ENCODE measurements around the gene ALDH5A1.

Gene ALDH5A1

GRCh38 chr6:24490948-24491347 lies 3.8 kb upstream of the ALDH5A1 start:
- DNase-seq (ENCODE audit: low spot score) = no peak

GRCh38 chr6:24492475-24492874 lies 2.3 kb upstream of the ALDH5A1 start:
- no peak overlapping the region for H2BK12ac ChIP-seq (ENCODE audit: low read length)
- no peak overlapping the region for H3K4me3 ChIP-seq (ENCODE audit: low read length in 2 of 2)
- no peak overlapping the region for H3K4me2 ChIP-seq (ENCODE audit: insufficient read depth, low read length, poor library complexity, severe bottlenecking)
- H3K9me3 ChIP-seq (replicated peaks in 1 of 2; ENCODE audit: control insufficient read depth in 2 of 2, insufficient read depth in 1 of 2, low read depth in 1 of 2, low read length in 2 of 2) = peaks cover 0 to 4% of the 10 kb centered on the region in 2 donors
- no peak overlapping the region for H3K14ac ChIP-seq (ENCODE audit: low read length)
- H2BK5ac ChIP-seq (ENCODE audit: low read length) = no peak overlapping the region
- H3K9ac ChIP-seq (ENCODE audit: low read depth, low read length, poor library complexity) = no peak overlapping the region
- H2AK5ac ChIP-seq (ENCODE audit: low read depth, low read length) = no peak overlapping the region
- H4K91ac ChIP-seq (ENCODE audit: low read depth, low read length, poor library complexity) = no peak overlapping the region
- DNase-seq (ENCODE audit: low spot score) = no peak
- H4K8ac ChIP-seq (ENCODE audit: low read depth, low read length) = no peak overlapping the region
- no peak overlapping the region for H2BK120ac ChIP-seq (ENCODE audit: low read depth, low read length)
- WGBS, 2 donors (ENCODE audit: extremely low coverage in 2 of 2, insufficient read length in 2 of 2, insufficient replicate concordance in 1 of 2) = no CpG with 5 or more reads among the region's 3 CpGs
- H2AFZ ChIP-seq (ENCODE audit: low read length) = no peak overlapping the region
- no peak overlapping the region for H3K4ac ChIP-seq (ENCODE audit: low read length)
- H3K27me3 ChIP-seq (ENCODE audit: control insufficient read depth in 3 of 3, insufficient read depth in 3 of 3, low read depth in 1 of 3, low read length in 3 of 3) = peaks cover 0 to 4% (median 0%) of the 10 kb centered on the region in 3 experiments
- peaks cover 0 to 7% of the 10 kb centered on the region in 2 donors for H3K36me3 ChIP-seq (replicated peaks in 1 of 2; ENCODE audit: control insufficient read depth in 2 of 2, insufficient read depth in 2 of 2, low read length in 2 of 2)
- H3K23ac ChIP-seq (ENCODE audit: low read depth, low read length, poor library complexity) = no peak overlapping the region
- H3K27ac ChIP-seq (replicated peaks; ENCODE audit: low read length) = no peak overlapping the region
- peaks cover 0 to 1% of the 10 kb centered on the region in 2 donors for H3K4me1 ChIP-seq (ENCODE audit: control insufficient read depth in 2 of 2, insufficient read depth in 1 of 2, low read depth in 1 of 2, low read length in 2 of 2)
- no peak overlapping the region for H3K18ac ChIP-seq (ENCODE audit: low read length)
- H3K79me1 ChIP-seq (ENCODE audit: low read depth, low read length) = peaks cover 3% of the 10 kb centered on the region
- H2BK15ac ChIP-seq (ENCODE audit: low read length) = no peak overlapping the region

More at GRCh38 chr6:24490948-24491347, 3.8 kb upstream of the ALDH5A1 start:
- H2AFZ ChIP-seq (ENCODE audit: low read length) = no peak overlapping the region
- no peak overlapping the region for H3K4me3 ChIP-seq (ENCODE audit: low read length in 2 of 2)
- H3K4me1 ChIP-seq (ENCODE audit: control insufficient read depth in 2 of 2, insufficient read depth in 1 of 2, low read depth in 1 of 2, low read length in 2 of 2) = peaks cover 0 to 1% of the 10 kb centered on the region in 2 donors
- H3K9ac ChIP-seq (ENCODE audit: low read depth, low read length, poor library complexity) = no peak overlapping the region
- no peaks in the 10 kb centered on the region for H3K36me3 ChIP-seq (replicated peaks in 1 of 2; ENCODE audit: control insufficient read depth in 2 of 2, insufficient read depth in 2 of 2, low read length in 2 of 2)
- H3K27ac ChIP-seq (replicated peaks; ENCODE audit: low read length) = no peak overlapping the region
- H3K4ac ChIP-seq (ENCODE audit: low read length) = no peak overlapping the region
- H2BK15ac ChIP-seq (ENCODE audit: low read length) = no peak overlapping the region
- H2BK120ac ChIP-seq (ENCODE audit: low read depth, low read length) = no peak overlapping the region
- peaks cover 0 to 4% (median 0%) of the 10 kb centered on the region in 3 experiments for H3K27me3 ChIP-seq (ENCODE audit: control insufficient read depth in 3 of 3, insufficient read depth in 3 of 3, low read depth in 1 of 3, low read length in 3 of 3)
- no peak overlapping the region for H4K8ac ChIP-seq (ENCODE audit: low read depth, low read length)
- no peak overlapping the region for H3K14ac ChIP-seq (ENCODE audit: low read length)
- H3K9me3 ChIP-seq (replicated peaks in 1 of 2; ENCODE audit: control insufficient read depth in 2 of 2, insufficient read depth in 1 of 2, low read depth in 1 of 2, low read length in 2 of 2) = no peaks in the 10 kb centered on the region
- no peak overlapping the region for H3K23ac ChIP-seq (ENCODE audit: low read depth, low read length, poor library complexity)
- peaks cover 3% of the 10 kb centered on the region for H3K79me1 ChIP-seq (ENCODE audit: low read depth, low read length)
- no peak overlapping the region for H2BK5ac ChIP-seq (ENCODE audit: low read length)
- H2BK12ac ChIP-seq (ENCODE audit: low read length) = no peak overlapping the region
- no peak overlapping the region for H4K91ac ChIP-seq (ENCODE audit: low read depth, low read length, poor library complexity)
- whole genome bisulfite sequencing, 2 donors (ENCODE audit: extremely low coverage in 2 of 2, insufficient read length in 2 of 2, insufficient replicate concordance in 1 of 2) = no CpG with 5 or more reads among the region's 4 CpGs
- H2AK5ac ChIP-seq (ENCODE audit: low read depth, low read length) = no peak overlapping the region
- peak overlapping the region; percentile 8 for H3K18ac ChIP-seq (ENCODE audit: low read length)
- no peak overlapping the region for H3K4me2 ChIP-seq (ENCODE audit: insufficient read depth, low read length, poor library complexity, severe bottlenecking)

GRCh38 chr6:24493945-24494820 lies 586 bp upstream of the ALDH5A1 start:
- no peak for DNase-seq (ENCODE audit: low spot score)
- peaks cover 3% of the 10 kb centered on the region for H3K79me1 ChIP-seq (ENCODE audit: low read depth, low read length)
- H3K36me3 ChIP-seq (replicated peaks in 1 of 2; ENCODE audit: control insufficient read depth in 2 of 2, insufficient read depth in 2 of 2, low read length in 2 of 2) = peaks cover 0 to 12% of the 10 kb centered on the region in 2 donors
- H2BK5ac ChIP-seq (ENCODE audit: low read length) = peak overlapping the region; percentile 45
- no peak overlapping the region for H3K4ac ChIP-seq (ENCODE audit: low read length)
- peak overlapping the region; percentile 92 for H2BK15ac ChIP-seq (ENCODE audit: low read length)
- peak overlapping the region; percentile 94 for H3K23ac ChIP-seq (ENCODE audit: low read depth, low read length, poor library complexity)
- H3K4me1 ChIP-seq (ENCODE audit: control insufficient read depth in 2 of 2, insufficient read depth in 1 of 2, low read depth in 1 of 2, low read length in 2 of 2) = peaks cover 0 to 1% of the 10 kb centered on the region in 2 donors
- peak overlapping the region; percentile 70 to 83 for H3K4me3 ChIP-seq (ENCODE audit: low read length in 2 of 2)
- H3K9me3 ChIP-seq (replicated peaks in 1 of 2; ENCODE audit: control insufficient read depth in 2 of 2, insufficient read depth in 1 of 2, low read depth in 1 of 2, low read length in 2 of 2) = peaks cover 0 to 4% of the 10 kb centered on the region in 2 donors
- peak overlapping the region; percentile 85 for H3K4me2 ChIP-seq (ENCODE audit: insufficient read depth, low read length, poor library complexity, severe bottlenecking)
- peak overlapping the region; percentile 16 for H2AK5ac ChIP-seq (ENCODE audit: low read depth, low read length)
- peak overlapping the region; percentile 77 for H4K8ac ChIP-seq (ENCODE audit: low read depth, low read length)
- H4K91ac ChIP-seq (ENCODE audit: low read depth, low read length, poor library complexity) = peak overlapping the region; percentile 62
- H3K9ac ChIP-seq (ENCODE audit: low read depth, low read length, poor library complexity) = peak overlapping the region; percentile 92
- H3K27ac ChIP-seq (replicated peaks; ENCODE audit: low read length) = no peak overlapping the region
- no peak overlapping the region for H3K14ac ChIP-seq (ENCODE audit: low read length)
- H3K27me3 ChIP-seq (ENCODE audit: control insufficient read depth in 3 of 3, insufficient read depth in 3 of 3, low read depth in 1 of 3, low read length in 3 of 3) = peaks cover 0 to 4% (median 0%) of the 10 kb centered on the region in 3 experiments
- H2BK120ac ChIP-seq (ENCODE audit: low read depth, low read length) = no peak overlapping the region
- H3K18ac ChIP-seq (ENCODE audit: low read length) = peak overlapping the region; percentile 98
- peak overlapping the region; percentile 93 for H2AFZ ChIP-seq (ENCODE audit: low read length)
- WGBS, 2 donors (ENCODE audit: extremely low coverage in 2 of 2, insufficient read length in 2 of 2, insufficient replicate concordance in 1 of 2) = no CpG with 5 or more reads among the region's 36 CpGs
- H2BK12ac ChIP-seq (ENCODE audit: low read length) = no peak overlapping the region

GRCh38 chr6:24497254-24497970 lies 2.6 kb downstream of the ALDH5A1 start:
- Histone ChIP-seq H3K18ac (ENCODE audit: low read length) (no peak overlapping the region), H3K79me1 (ENCODE audit: low read depth, low read length) (peaks cover 3% of the 10 kb centered on the region), H3K4me2 (ENCODE audit: insufficient read depth, low read length, poor library complexity, severe bottlenecking) (no peak overlapping the region), H2BK12ac (ENCODE audit: low read length) (no peak overlapping the region), H2BK5ac (ENCODE audit: low read length) (no peak overlapping the region), H2BK15ac (ENCODE audit: low read length) (no peak overlapping the region), H3K36me3 (replicated peaks in 1 of 2; ENCODE audit: control insufficient read depth in 2 of 2, insufficient read depth in 2 of 2, low read length in 2 of 2) (peaks cover 0 to 12% of the 10 kb centered on the region in 2 donors), H3K9ac (ENCODE audit: low read depth, low read length, poor library complexity) (no peak overlapping the region), H2AFZ (ENCODE audit: low read length) (no peak overlapping the region), H3K14ac (ENCODE audit: low read length) (no peak overlapping the region), H3K4ac (ENCODE audit: low read length) (no peak overlapping the region), H3K4me1 (ENCODE audit: control insufficient read depth in 2 of 2, insufficient read depth in 1 of 2, low read depth in 1 of 2, low read length in 2 of 2) (peaks cover 0 to 1% of the 10 kb centered on the region in 2 donors), H3K27ac (replicated peaks; ENCODE audit: low read length) (no peak overlapping the region), H2AK5ac (ENCODE audit: low read depth, low read length) (no peak overlapping the region), H3K23ac (ENCODE audit: low read depth, low read length, poor library complexity) (no peak overlapping the region), H3K27me3 (ENCODE audit: control insufficient read depth in 3 of 3, insufficient read depth in 3 of 3, low read depth in 1 of 3, low read length in 3 of 3) (peaks cover 0 to 4% (median 0%) of the 10 kb centered on the region in 3 experiments), H2BK120ac (ENCODE audit: low read depth, low read length) (no peak overlapping the region), H4K8ac (ENCODE audit: low read depth, low read length) (no peak overlapping the region), H4K91ac (ENCODE audit: low read depth, low read length, poor library complexity) (no peak overlapping the region), H3K9me3 (replicated peaks in 1 of 2; ENCODE audit: control insufficient read depth in 2 of 2, insufficient read depth in 1 of 2, low read depth in 1 of 2, low read length in 2 of 2) (peaks cover 0 to 4% of the 10 kb centered on the region in 2 donors), H3K4me3 (ENCODE audit: low read length in 2 of 2) (no peak overlapping the region)
- DNase-seq (ENCODE audit: low spot score) = no peak
- WGBS, 2 donors (ENCODE audit: extremely low coverage in 2 of 2, insufficient read length in 2 of 2, insufficient replicate concordance in 1 of 2) = no CpG with 5 or more reads among the region's 11 CpGs

All from neuronal stem cell (in vitro differentiated cells).